ENCODE data around the gene TSKU. TPM values are rescaled to one million over a fixed set of nuclear protein-coding genes. Genes with fewer than 3 reads are reported as not detected.
"Not testable (repeated sequence)": the region's sequence is repeated elsewhere in the genome, so short reads cannot be mapped to it uniquely, and the experiment has no call there.

TSKU gene, protein sequence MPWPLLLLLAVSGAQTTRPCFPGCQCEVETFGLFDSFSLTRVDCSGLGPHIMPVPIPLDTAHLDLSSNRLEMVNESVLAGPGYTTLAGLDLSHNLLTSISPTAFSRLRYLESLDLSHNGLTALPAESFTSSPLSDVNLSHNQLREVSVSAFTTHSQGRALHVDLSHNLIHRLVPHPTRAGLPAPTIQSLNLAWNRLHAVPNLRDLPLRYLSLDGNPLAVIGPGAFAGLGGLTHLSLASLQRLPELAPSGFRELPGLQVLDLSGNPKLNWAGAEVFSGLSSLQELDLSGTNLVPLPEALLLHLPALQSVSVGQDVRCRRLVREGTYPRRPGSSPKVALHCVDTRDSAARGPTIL
- polyA plus RNA-seq (2012; ENCODE audit: insufficient read depth, insufficient read length), result 8.1 TPM

DNA sequence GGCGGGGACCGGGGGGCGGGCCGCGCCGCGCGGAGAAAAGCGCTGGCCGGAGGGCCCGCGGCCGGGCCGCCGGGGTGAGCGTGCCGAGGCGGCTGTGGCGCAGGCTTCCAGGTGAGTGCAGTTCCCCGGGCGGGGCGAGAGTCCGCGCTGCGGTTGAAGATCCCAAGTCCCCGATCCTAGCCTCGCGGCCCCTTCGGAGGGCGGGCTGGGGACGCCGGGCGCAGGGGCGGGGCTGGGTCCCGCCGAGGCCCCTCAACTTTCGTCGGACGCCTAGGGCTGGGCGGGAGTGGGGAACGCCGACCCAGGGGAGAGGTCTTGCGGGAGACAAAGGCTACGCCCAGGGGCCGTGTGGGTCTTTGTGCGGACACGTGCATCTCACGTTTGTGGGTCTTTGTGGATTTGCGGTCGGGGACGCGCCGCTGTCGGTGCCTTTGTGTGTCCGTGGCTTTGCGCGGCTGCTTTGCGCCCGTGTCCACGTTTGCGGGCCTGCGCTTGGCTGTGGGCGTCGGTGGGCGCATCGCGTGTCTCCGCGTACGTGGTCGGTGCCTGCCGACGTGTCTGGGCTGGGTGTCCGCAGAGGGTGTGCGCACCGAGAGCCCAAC is at the start of gene TSKU:
Gene TSKU (plus strand): TSS at position 63 of the 602 bp plus-strand sequence. CDS start 12,261 bp downstream, outside the sequence.
- no peak for DNase-seq (ENCODE audit: low read depth, low spot score)
- H3K4me3 ChIP-seq (ENCODE audit: low read length), result peak within 1 kb of the TSS; percentile 87

DNA sequence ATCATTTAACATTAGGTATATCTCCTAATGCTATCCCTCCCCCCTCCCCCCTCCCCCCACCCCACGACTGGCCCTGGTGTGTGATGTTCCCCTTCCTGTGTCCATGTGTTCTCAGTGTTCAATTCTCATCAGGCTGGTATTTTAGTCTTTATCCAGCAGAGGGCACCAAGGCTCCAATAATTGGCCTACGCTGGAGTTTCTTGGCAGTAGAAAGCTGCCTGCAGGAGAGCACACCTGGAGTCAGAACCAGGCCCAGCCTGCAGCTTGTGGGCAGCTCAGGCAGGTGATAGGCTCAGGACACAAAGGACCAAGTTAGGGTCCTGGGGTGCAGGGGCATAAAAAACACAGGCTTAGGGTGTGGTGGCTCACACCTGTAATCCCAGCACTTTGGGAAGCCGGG is 49.2 kb upstream of the TSKU start:
- H3K4me3 ChIP-seq (ENCODE audit: low read length), result not testable (repeated sequence)
- DNase-seq (ENCODE audit: low read depth, low spot score), result peak; percentile 26

DNA sequence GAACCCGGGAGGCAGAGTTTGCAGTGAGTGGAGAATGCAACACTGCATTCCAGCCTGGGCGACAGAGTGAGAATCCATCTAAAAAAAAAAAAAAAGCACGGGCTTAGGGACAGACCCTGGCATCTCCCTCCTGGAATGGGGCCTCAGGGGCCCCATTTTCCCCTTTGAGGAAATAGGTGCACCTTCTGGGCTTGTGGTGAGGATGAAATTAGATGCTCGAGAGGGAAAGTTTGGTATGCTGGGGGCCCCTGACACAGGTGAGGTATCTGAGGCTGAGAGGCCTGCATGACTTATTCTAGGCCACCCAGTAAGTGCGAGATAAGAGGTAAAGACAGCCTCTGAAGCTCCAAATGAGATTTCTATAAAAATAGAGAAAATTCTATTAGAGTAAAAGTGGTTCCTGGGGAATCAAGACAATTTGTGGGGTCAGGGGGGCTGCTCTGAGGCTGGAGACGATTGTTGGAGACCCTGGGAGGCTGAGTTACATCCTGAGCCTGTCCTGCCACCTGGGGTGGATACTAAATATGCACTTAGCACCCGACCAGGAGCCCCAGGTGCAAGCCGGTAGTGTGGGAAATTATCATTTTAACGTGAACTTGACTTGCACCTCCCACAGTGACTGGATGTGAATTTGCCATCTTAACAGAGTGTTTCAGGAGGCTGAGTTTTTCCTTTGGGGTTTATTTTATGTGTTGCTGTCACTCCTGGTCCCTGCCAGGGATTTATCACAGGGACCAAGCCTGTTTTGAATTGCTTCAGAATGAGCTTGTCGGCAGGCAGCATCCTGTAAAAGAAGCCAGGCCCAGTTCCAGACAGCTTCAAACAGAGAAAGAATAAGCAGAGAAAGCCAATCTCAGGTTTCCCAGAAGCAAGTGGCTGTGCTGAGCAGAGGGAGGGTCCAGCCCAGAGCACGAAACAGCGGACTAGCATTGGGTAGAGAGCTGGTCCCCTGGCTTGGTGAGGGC is 48.4 kb upstream of the TSKU start:
- no peak overlapping the region for H3K4me3 ChIP-seq (ENCODE audit: low read length)
- DNase-seq (ENCODE audit: low read depth, low spot score), result no peak

DNA sequence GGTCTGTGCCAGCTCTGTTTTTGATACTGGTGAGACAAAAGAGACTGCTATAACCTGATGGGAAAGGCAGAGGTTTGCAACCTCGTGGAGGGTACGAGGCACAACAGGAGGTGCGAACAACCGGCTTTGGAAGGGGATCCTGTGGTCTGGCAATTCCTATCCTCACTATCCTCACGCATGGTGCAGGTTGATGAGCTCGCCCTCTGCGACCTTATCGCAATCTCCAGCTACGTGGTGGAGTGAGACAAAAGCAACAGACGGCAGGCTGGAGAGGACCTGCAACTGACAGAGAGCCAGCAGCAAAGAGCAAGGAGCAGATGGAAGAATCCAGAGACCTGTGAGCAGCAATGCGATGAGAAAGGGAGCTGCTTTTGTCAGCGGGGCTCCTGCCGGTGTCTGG is 47.3 kb upstream of the TSKU start:
- DNase-seq (ENCODE audit: low read depth, low spot score), result no peak
- H3K4me3 ChIP-seq (ENCODE audit: low read length), result no peak overlapping the region

DNA sequence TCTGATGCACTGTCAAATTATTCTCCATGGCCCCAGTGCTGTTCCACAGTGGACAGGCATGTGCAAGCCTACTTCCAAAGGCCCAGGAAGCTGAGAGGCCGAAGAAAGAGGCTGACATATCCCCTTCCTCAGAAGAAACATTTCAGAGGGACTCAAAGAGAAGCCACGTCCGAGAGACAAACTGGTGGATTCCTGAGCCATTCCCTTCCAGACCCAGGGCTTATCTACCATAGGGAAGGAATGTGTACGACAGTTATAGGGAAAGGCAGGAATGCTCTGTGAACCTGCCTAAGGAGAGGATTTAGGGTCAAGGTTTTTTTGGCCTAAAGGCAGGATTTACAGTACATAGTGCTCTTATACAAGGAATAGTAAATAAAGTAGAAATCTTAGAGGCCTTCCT is 46.9 kb upstream of the TSKU start:
- H3K4me3 ChIP-seq (ENCODE audit: low read length), result no peak overlapping the region
- no peak for DNase-seq (ENCODE audit: low read depth, low spot score)

DNA sequence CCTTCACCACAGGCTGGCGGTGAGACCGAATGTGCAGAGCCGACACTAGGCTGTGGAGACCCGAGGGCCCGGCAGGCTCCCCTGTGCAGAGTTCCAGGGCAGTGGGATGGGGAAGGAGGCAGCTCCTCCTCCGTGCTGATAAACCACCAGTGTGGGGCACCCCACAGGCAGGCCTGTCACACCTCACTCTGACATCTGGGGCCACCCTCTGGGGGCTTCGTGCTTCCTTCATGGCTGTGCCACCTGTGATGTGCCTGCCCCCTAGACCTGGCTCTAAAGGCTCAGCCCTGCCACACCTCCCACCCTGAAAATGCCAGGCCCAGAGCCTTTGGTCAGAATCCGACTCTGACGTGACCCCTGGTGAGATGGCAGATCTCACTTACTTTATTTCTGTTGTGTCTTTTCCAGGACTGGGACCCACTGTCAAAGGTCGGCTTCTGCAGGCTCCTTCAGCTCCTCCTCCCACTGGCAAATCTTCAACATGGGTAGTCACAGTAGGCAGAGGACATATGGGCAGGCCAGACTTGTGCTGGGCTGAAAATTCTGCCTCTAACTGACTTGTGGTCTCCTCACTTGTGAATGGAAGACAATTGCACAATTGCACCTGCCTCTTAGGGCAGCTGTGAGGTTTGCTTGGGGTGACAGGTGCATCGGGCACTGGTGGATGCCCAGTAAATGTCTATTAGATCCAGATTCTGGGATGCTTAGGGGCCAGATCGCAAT is 46.2 kb upstream of the TSKU start:
- no peak for DNase-seq (ENCODE audit: low read depth, low spot score)
- no peak overlapping the region for H3K4me3 ChIP-seq (ENCODE audit: low read length)

DNA sequence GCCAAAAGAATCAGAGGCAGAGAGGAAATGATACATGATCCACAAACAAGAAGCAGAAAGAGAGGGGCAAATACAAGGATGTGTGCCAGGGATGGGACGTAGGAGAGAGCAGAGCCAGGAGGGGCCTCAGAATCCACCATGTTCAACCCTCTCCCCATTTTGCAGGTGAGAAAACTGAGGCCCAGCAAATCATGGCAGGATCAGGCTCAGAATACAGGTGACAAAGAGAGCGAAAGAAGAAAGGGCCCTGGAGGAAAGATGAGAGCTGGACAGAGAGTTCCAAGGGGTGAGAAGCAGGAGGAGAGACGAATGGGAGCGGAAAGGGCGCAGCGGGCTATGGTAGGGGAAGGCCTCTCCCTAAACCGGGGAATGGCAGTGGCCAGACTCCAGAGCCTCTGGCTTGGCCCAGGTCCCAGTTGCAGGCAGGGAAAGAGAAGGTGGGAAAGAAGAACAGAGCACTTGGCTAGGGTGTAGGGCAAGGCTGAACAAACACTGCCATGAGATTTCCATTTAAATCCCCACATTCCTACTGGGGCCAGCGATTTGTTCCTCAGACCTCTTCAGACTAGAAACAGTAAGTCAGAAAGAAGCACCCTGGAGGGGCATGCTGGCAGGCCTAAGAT is 44.4 kb upstream of the TSKU start:
- no peak for DNase-seq (ENCODE audit: low read depth, low spot score)

DNA sequence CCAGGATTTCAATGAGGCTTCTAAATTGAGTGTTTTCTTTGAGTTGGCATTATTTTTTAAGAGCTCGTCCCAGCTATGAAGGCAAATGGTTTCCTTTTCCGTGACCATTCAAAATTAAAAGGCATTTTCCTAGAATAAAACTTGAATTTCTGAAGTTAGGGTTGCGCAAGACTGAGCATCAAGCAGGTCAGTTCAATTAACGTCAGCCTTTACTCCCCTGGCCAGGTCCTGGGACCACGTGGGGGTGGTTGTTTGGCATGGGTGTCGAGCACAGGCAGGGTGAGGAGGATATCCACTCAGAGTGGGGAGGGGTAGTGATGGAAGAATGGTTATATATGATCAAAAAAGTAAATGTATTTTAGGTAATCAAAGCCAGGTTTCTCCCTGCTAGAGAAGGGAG is 43.4 kb upstream of the TSKU start:
- no peak overlapping the region for H3K4me3 ChIP-seq (ENCODE audit: low read length)
- DNase-seq (ENCODE audit: low read depth, low spot score), result no peak

More for the DNA sequence above, 44.4 kb upstream of the TSKU start:
- no peak overlapping the region for H3K4me3 ChIP-seq (ENCODE audit: low read length)

DNA sequence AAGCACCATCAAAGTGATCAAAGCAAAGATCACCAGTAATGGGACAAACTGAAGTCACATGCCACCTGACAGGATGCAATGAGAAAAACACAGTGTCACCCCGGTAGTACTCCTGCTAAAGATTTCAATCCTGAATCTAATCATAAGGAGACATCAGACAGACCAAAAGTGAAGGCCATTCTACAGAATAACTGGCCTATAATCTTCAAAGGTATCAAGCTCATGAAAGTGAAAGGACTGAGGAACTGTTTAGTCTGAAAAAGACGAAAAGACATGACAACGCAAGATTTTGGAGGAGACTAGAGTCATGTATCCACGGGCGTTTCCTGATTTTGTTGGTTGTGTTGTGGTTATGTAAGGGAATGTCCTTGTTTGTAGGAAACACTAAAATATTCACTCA is 42.4 kb upstream of the TSKU start:
- no peak for DNase-seq (ENCODE audit: low read depth, low spot score)
- no peak overlapping the region for H3K4me3 ChIP-seq (ENCODE audit: low read length)

DNA sequence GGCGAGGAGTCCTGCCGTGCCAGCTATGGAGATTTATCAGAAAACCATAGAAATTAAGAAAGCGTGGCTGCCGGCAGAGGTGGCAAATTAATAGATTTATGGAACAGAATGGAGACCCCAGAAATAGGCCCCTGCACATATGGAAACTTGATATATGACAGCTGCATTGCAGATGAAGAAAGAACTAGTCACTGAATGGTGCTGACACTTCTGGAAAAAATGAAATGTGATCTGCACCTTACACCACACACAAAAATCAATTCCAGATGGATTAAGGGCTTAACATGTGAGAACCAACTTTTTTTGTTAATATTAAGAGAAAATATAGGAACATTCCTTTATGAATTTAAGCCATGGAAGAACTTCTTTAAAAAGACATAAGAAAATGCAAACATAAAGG is 40.3 kb upstream of the TSKU start:
- H3K4me3 ChIP-seq (ENCODE audit: low read length), result no peak overlapping the region
- DNase-seq (ENCODE audit: low read depth, low spot score), result no peak

DNA sequence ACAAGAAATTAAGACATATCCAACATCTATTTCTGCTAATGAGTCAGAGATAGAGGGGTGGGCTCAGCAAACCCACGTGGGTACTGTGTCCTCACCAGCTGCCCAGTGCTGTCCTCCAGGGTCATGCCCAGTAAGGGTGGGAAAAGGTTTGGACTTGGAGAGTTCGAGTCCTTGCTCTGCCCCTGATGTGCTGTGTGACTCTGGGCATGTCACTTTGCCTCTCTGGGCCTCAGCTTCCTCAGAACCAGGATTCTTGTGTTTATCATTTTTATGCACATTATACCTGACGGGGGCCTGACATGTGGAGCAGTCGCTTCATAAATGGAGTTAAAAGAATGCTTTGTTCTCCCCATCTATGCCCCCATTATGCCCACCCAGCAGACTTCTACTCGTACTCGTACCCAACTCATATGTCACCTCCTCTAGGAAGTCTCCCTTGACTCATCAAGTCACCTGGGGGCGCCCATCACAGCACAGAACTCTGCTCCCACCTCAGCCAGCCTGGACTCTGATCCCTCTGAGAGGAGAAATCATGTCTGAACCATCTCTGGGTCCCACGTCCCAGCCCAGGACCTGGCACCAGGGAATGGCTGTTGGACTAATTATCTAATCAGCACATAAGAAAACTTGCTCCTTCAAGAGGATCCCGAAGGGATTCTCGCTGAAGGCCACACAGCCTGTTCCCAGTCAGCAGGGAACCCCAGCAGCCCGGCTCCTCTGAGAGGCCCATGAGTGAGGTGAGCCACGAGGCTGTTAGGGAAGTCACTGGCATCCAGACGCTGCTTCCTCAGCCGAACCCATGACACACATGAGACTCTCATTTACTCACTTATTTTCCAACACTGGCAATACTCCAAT is 38.7 kb upstream of the TSKU start:
- H3K4me3 ChIP-seq (ENCODE audit: low read length), result no peak overlapping the region

DNA sequence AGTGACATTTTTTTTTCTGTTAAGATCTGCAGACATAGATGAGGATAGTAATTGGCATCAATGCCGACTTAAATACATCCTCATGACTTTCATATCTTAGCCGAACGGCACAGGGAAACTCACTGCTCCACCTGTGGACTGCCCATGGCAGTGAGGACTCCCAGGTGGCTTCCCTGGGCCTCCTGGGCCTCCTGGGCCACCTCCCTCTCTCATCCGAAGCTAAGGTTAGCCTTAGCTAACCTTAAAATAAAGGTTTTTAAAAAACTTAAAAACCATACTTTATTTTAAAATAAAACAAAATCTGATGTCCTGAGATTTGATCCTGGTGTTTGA is 38.1 kb upstream of the TSKU start:
- no peak for DNase-seq (ENCODE audit: low read depth, low spot score)
- no peak overlapping the region for H3K4me3 ChIP-seq (ENCODE audit: low read length)

More for the DNA sequence above, 38.7 kb upstream of the TSKU start:
- no peak for DNase-seq (ENCODE audit: low read depth, low spot score)

DNA sequence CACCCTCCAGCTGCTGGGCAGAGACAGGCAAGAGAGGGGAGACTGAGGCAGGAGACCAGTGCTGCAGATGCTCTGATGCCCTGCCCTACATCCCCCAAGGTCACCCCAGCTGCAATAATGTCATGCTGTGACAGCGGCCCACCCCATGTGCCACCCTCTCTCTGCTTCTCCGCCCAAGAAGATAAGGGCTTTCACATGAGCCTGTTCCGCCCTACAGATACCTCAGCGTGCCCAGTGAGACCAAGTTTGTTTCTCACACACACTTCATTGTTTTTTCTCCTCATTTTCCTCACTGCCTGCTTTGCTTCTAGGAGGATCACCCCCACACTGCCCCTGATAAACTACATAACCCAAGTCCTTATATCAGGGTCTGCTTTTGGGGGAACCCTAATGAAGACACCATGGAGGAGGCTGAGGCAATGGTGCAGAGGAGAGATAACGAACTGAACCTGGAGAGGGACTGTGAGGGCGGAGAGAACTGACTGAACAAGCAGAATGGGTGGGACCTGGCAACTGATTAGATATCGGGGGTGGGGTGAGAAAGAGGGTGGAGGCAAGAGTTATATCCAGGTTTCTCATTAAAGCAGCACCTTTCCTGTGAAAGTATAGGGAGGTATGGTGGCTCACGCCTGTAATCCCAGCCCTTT is 37.5 kb upstream of the TSKU start:
- no peak for DNase-seq (ENCODE audit: low read depth, low spot score)
- H3K4me3 ChIP-seq (ENCODE audit: low read length), result no peak overlapping the region

DNA sequence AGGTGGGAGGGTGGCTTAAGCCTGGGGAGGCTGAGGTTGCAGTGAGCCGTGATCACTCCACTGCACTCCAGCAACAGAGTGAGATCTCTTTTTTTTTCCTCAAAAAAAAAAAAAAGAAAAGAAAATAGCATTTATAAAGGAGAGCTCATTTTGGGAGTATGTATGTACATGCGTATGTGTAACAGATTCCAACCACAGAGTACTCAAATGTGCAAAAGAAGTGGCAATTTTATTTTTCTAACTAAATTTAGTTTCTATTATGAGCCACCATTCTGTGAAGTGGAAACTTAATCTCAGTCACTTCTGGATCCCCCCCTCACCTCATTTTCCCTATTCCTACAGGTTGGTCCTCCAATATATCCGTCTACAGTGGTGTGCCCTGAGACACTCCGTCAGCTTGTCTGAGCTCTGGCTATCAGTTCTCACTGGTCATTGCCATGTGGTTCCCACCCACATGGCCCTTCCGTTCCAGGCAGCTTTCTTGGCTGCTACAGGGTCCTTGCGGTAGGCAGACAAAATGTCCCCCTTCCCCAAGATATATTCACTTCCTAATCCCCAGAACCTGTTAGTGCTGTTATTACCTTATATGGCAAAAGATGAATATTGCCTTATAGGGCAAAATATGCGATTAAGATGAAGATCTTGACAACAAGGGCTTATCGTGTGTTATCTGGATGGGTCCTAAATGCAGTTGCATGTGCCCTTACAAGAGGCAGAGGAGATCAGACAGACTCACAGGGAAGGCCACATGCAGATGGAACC is 35.8 kb upstream of the TSKU start:
- no peak for DNase-seq (ENCODE audit: low read depth, low spot score)
- no peak overlapping the region for H3K4me3 ChIP-seq (ENCODE audit: low read length)

DNA sequence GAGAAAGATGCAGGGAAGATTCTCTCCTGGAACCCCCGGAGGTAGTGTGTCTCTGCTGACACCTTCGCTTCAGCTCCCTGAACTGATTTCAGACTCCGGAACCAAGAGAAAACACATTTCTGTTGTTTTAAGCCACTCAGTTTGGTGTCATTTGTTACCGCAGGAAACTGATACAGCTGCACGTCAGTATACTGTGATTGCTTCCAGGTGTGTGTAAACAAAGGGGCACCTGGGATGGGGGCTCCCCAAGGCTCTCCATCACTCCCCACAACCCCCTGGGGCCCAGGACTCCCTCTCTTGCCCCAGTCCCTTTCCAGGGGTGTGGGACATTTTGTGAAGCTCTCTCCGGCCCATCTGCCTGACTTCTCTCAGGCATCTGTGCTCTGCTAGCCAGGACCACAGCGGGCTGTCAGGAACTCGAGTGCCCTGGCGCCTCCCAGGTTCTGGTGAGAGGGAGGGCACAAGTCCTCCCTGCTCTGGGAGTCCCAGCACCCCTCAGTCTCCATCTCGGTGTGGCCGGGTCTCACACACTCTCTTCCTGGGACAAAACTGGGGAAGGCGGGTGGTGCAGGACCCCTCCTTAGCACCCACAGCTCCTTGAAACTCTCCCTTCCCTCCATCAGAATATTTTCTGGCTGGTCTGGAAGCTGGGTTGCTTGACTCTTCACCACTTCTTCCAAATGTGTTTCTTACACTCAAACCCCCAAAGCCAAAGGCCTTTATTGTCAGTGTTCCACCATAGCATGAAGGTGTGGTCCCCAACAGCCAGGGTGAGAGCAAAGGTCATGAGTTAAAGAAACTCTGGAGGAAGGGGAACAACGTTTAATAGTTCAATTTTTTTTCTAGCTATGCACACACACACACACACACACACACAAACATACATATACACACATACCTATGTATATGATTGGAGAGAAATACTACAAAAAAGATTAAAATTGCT is 35.0 kb upstream of the TSKU start:
- H3K4me3 ChIP-seq (ENCODE audit: low read length), result no peak overlapping the region
- no peak for DNase-seq (ENCODE audit: low read depth, low spot score)

DNA sequence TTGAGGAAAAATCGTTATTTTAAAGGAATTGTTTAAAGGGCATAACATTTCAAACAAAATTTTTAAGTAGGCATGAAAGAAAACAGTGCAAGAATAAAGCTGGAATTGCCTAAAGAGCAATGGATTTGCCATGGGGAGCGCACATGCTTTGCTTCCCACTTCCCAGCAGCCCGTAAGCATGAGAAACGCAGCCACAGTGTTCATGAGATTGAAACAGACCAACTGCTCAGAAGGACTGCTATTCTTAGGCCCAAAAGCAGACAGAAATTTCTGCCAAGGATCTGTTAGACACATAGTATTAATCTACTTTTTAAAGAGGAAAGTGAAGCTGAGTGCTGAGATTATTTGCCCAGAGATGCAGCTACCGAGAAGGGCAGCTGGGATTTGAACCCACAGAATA is 34.2 kb upstream of the TSKU start:
- H3K4me3 ChIP-seq (ENCODE audit: low read length), result no peak overlapping the region
- DNase-seq (ENCODE audit: low read depth, low spot score), result no peak

Data from Jurkat, Clone E6-1 (cell line).